ENCODE data around the gene DHX34. TPM values are rescaled to one million over a fixed set of nuclear protein-coding genes. Genes with fewer than 3 reads are reported as not detected.

The DHX34 gene
- total RNA-seq, 1 experiment from 2014 or later: 38.2 TPM

- Histone ChIP-seq H3K23me2 (ENCODE audit: insufficient read length, low read depth, low read length, poor library complexity, severe bottlenecking) (peaks cover 3% of the 10 kb centered on the region), H3K79me1 (ENCODE audit: insufficient read depth, low read depth, low read length, poor library complexity, severe bottlenecking) (no peaks in the 10 kb centered on the region), H4K91ac (ENCODE audit: insufficient read length, low read depth, low read length) (no peak overlapping the region), H3K4me1 (ENCODE audit: insufficient read depth, low read length) (no peaks in the 10 kb centered on the region), H3K4me2 (ENCODE audit: insufficient read depth, insufficient read length, low read length) (no peak overlapping the region), H3K14ac (ENCODE audit: insufficient read depth, low read length) (no peak overlapping the region), H2AK5ac (ENCODE audit: insufficient read length, low read length) (no peak overlapping the region), H3K27me3 (ENCODE audit: insufficient read depth, low read length) (no peaks in the 10 kb centered on the region), H3K9me3 (ENCODE audit: control insufficient read depth, low read depth, low read length) (no peaks in the 10 kb centered on the region), H2BK15ac (ENCODE audit: low read depth, low read length) (no peak overlapping the region), H3K4ac (ENCODE audit: low read depth, low read length) (no peak overlapping the region; the same call in 1 of the 2 replicates), H4K5ac (ENCODE audit: insufficient read length, low read depth, low read length) (no peak overlapping the region), H3K79me2 (ENCODE audit: insufficient read depth, low read length) (no peaks in the 10 kb centered on the region), H2BK120ac (ENCODE audit: low read depth, low read length, poor library complexity, severe bottlenecking) (no peak overlapping the region), H4K8ac (replicated peaks; ENCODE audit: insufficient read length, low read depth, low read length) (no peak overlapping the region), H3K9ac (ENCODE audit: extremely low read depth, insufficient read length, low read length) (no peak overlapping the region), H2BK20ac (ENCODE audit: low read depth, low read length, poor library complexity, severe bottlenecking) (no peak overlapping the region), H2BK12ac (ENCODE audit: insufficient read length, low read depth, low read length) (no peak overlapping the region), H2BK5ac (ENCODE audit: insufficient read length, low read length) (no peak overlapping the region), H3K23ac (ENCODE audit: insufficient read length, low read depth, low read length) (no peak overlapping the region), H3K27ac (ENCODE audit: insufficient read length, low read depth, low read length) (no peak overlapping the region), H2AFZ (ENCODE audit: low read length) (no peak overlapping the region), H4K20me1 (ENCODE audit: control insufficient read depth, insufficient read depth, insufficient read length) (no peaks in the 10 kb centered on the region), H3K56ac (ENCODE audit: insufficient read length, low read depth, low read length) (no peak overlapping the region), H3T11ph (ENCODE audit: low read length) (no peak overlapping the region), H3K18ac (ENCODE audit: insufficient read length, low read depth, low read length) (no peak overlapping the region)
- no peak for TF ChIP-seq CTCF (conservative IDR thresholded peaks at IDR 0.05)
- Mint-ChIP-seq H3K36me3 (ENCODE audit: insufficient read depth in 1 of 3, low read depth in 3 of 3) (no peaks in the 10 kb centered on the region; a peak in 1 of 7 replicates), H3K4me1 (peaks cover 0 to 3% of the 10 kb centered on the region in 2 experiments; a peak in 1 of 4 replicates), H3K4me3 (no peak overlapping the region), H3K27ac (peak overlapping the region in 1 of 3 experiments; percentile 46; a peak in 1 of 7 replicates), H3K9me3 (no peaks in the 10 kb centered on the region; a peak in 1 of 5 replicates), H3K27me3 (ENCODE audit: low read depth) (peaks cover 9% of the 10 kb centered on the region)
- WGBS (ENCODE audit: extremely low coverage, insufficient read length, low lambda C conversion rate): no CpG with 5 or more reads among the region's 12 CpGs
- no peak for DNase-seq
Measured at GRCh38 chr19:47323872-47324271, 25.2 kb upstream of the DHX34 start.
